Fibroblast of lung (primary cell): ENCODE data around the gene MEX3A.

Source experiments
- EZH2 ChIP-seq: IDR thresholded peaks from 2 replicates; pipeline ENCODE4 v1.5.1; 2012; ENCODE audit warnings: low read length, control low read depth, mild to moderate bottlenecking; ENCODE audit errors: missing control alignments
- TF ChIP-seq, protein P1 (sequence below), 2 donors: IDR thresholded peaks in 1 of 2; conservative IDR thresholded peaks in 1 of 2; 1 replicate in 1 of 2; 2 replicates in 1 of 2; pipeline ENCODE4 v1.5.1; 2011 to 2012; ENCODE audit warnings: low read length in 2 of 2, control low read depth in 1 of 2, inconsistent platforms in 1 of 2, low read depth in 1 of 2, mild to moderate bottlenecking in 1 of 2

DNA sequence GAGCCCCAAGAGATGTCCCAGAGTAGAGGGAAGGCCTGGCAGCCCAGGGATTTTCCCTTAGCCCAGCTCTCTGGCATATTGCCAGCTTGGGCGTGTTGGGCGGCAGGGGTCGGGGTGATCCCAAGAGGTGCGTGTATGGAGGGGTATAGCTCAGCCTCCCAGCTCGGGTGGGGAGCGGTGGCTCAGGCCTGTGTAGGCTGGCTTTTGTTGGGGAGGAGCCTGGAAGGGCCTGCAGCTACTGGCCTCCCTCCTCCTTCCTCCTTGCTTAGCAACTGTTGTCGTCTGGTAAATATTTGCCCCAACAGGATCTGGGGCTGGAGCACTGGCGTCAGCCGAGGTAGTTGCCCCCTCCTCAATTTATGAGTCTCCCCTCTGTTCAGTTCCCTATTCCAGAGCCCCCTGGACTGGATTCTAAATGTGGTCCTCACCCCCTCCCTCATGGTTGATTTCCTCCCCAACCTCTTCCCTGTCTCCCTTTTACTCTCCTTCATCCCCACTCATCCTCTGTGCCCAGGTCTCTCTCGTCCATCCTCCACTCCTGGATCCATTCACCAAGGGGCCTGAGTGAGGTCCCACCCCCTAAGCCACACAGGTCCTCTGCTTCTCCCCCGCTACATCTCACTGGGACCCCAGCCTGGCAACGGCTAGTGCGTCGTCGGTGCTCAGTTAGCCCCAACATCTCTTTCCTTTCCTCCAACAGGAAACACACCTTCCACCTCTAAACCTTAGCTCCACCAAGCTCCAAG is 22.0 kb upstream of the MEX3A start:
- TF ChIP-seq, protein P1, sequence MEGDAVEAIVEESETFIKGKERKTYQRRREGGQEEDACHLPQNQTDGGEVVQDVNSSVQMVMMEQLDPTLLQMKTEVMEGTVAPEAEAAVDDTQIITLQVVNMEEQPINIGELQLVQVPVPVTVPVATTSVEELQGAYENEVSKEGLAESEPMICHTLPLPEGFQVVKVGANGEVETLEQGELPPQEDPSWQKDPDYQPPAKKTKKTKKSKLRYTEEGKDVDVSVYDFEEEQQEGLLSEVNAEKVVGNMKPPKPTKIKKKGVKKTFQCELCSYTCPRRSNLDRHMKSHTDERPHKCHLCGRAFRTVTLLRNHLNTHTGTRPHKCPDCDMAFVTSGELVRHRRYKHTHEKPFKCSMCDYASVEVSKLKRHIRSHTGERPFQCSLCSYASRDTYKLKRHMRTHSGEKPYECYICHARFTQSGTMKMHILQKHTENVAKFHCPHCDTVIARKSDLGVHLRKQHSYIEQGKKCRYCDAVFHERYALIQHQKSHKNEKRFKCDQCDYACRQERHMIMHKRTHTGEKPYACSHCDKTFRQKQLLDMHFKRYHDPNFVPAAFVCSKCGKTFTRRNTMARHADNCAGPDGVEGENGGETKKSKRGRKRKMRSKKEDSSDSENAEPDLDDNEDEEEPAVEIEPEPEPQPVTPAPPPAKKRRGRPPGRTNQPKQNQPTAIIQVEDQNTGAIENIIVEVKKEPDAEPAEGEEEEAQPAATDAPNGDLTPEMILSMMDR (conservative IDR thresholded peaks at IDR 0.05 in 1 of 2, IDR thresholded peaks at IDR 0.05 in 1 of 2; ENCODE audit: low read depth in 1 of 2, low read length in 2 of 2): no peak
- no peak for TF ChIP-seq EZH2
